Activated CD8-positive, alpha-beta memory T cell treated with anti-CD3 and anti-CD28 coated beads for 48 hours (primary cell): Measurements from ENCODE around the gene KRT3.

Source experiments
- DNase-seq, 3 experiments: peaks; one replicate each; pipeline ENCODE4 v3.0.0-alpha.2; 2020; ENCODE audit warnings: low read depth in 2 of 3, low spot score in 2 of 3

The KRT3 gene

DNA sequence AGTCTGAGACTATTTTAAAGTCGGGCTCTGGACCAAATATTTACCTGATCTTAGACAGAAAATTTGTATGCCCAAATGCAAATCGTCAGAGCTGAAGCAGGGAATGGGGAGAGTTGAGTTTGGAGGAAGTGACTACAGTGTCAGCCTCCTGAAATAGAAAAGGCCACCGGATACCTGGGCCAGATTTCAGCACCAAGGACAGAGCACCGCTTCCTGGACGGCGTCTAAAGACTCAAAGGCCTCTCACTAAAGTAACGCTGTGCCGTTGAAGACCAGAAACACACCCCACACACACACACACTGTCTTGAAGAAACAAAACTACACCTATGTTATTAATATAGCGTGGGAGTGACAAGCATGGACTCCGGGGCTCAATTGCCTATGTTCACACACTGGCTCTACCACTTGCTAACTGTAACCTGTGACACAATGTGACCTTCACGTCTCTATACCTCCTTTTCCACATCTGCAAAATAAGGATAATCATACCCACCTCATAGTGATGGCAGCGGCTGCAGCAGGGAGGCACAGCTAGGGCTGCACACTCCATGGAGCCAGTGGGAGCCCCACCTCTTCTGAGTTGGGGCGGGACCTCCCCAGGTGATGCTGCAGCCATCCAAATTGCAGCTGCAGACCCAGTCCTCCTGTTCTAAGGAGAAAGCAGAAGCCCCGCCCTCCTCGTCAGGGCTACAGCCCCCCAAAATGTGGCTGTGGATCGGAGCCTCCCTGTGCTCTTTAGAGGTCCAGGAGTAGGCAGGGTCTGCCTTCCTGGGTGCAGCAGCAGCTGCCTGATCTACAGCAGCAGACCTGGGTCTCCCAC, 54.3 kb downstream of the KRT3 start:
- peak; percentile 12 to 47 (median 35) for DNase-seq

DNA sequence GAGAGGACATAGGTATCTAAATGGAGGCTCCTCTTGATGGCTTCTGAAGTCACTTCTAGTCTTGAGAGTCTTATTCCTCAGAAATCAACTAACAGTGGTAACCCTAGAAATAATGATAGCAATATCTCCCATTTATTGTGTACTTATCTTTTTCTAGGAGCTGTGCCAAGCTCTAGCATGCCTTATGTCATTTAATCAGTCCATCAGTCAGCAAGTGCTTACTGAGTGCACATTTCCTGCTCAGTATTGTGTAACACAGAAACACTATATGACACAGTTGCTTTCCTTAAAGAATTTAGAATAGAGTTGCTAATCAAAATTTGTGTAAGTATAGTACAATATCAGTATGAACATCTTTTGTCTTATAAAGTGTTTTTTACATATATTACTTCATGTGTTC, 55.3 kb downstream of the KRT3 start:
- DNase-seq: no peak

DNA sequence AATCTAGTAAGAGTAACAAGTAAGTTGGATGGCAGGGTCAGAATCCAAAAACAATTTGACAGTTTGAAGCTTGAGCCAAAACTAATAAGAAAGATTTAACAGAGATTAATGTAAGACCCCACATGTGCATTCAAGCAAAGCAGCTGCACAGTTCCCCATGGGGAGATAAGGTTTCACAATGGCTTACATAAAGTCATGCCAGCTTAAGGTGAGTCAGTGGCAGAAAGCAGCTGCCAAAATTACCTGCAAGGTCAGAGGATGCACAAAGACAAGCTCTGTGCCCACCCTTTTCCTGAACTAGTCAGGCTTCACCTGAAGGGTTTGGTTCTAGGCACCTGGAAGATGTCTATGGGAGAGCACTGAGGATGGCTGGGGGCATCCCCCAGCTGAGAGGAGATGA, 56.0 kb downstream of the KRT3 start:
- DNase-seq: no peak
